K562 (cell line): ENCODE measurements around the gene SAE1. TPM values are rescaled to one million over a fixed set of nuclear protein-coding genes. Genes with fewer than 3 reads are reported as not detected.

Experiments
- ATAC-seq: fragments of 200-7000 bp; cut with Tn5 transposase; 3 replicates; pipeline ENCODE4 v1.9.1; 2020; ENCODE audit warnings: moderate library complexity
- BruUV-seq: library from RNA; stranded (reverse); fragments of 400-500 nt; replicated peaks from 2 replicates; lab custom pipeline; 2021; lab: Mats Ljungman, UMichigan
- CTCF ChIA-PET: fragments of 300-600 bp; formaldehyde crosslinking; extraction: SDS; loops from one replicate; lab custom pipeline; 2021; ENCODE audit warnings: low intra/inter-chr PET ratio; lab: Yijun Ruan, JAX
- POLR2A ChIA-PET: fragments of 300-600, 350-650 bp; sonication (Branson Sonifier 250); formaldehyde crosslinking; extraction: SDS; loops from one replicate; lab custom pipeline; 2021; ENCODE audit warnings: antibody characterized with exemption, inconsistent platforms; lab: Yijun Ruan, JAX
- DNase-seq, 4 experiments: peaks; one replicate each; pipeline versions ENCODE4 v3.0.0 to v3.0.0-alpha.2; 2011 to 2018; ENCODE audit warnings: low spot score in 3 of 4, mixed read lengths in 3 of 4; ENCODE audit errors: extremely low read depth in 1 of 4
- FAIRE-seq: peaks from 2 replicates; lab custom pipeline; 2011; peaks lifted over from hg19 to GRCh38; lab: Jason Lieb, UNC
- H2AFZ ChIP-seq: 2 replicates; pipeline ENCODE4 v1.6.0; 2011; ENCODE audit warnings: low read depth, low read length, control low read depth, inconsistent platforms
- H3K27ac ChIP-seq: fragments of 200-600 bp; 3 replicates; pipeline ENCODE4 v1.8.0; 2011; ENCODE audit warnings: low read depth, mild to moderate bottlenecking, control low read depth, inconsistent platforms, low read length, moderate library complexity, mixed read lengths; ENCODE audit errors: extremely low read depth
- H3K27me3 ChIP-seq, 2 experiments: fragments of 300-600 bp in 1 of 2; 2 replicates in 1 of 2; 3 replicates in 1 of 2; pipeline versions ENCODE4 v1.6.0 to v1.8.0; 2011; ENCODE audit warnings: inconsistent platforms in 2 of 2, low read length in 2 of 2, mild to moderate bottlenecking in 1 of 2, mixed read lengths in 1 of 2, moderate library complexity in 1 of 2; ENCODE audit not compliant: control insufficient read depth in 2 of 2, insufficient read depth in 2 of 2
- H3K36me3 ChIP-seq: fragments of 300-600 bp; 3 replicates; pipeline ENCODE4 v1.8.0; 2011; ENCODE audit warnings: mild to moderate bottlenecking, low read length, inconsistent platforms; ENCODE audit not compliant: control insufficient read depth, insufficient read depth
- H3K4me1 ChIP-seq, 2 experiments: fragments of 200-600 bp in 1 of 2; replicated peaks in 1 of 2; 2 replicates in 1 of 2; 3 replicates in 1 of 2; pipeline versions ENCODE4 v1.5.1 to v1.8.0; 2011; ENCODE audit warnings: inconsistent platforms in 2 of 2, low read length in 2 of 2, mild to moderate bottlenecking in 1 of 2, mixed read lengths in 1 of 2, moderate library complexity in 1 of 2; ENCODE audit not compliant: control insufficient read depth in 2 of 2, insufficient read depth in 2 of 2
- H3K4me2 ChIP-seq: 2 replicates; pipeline ENCODE4 v1.6.1; 2011; ENCODE audit warnings: low read length, control low read depth, inconsistent platforms, mixed read lengths; ENCODE audit not compliant: insufficient read depth
- H3K4me3 ChIP-seq: fragments of 200-600 bp; sonication (generic), shearing (Covaris generic); 2 replicates; pipeline ENCODE4 v1.5.1; 2016; ENCODE audit warnings: control low read depth, inconsistent platforms
- H3K79me2 ChIP-seq: fragments of 200-600 bp; 3 replicates; pipeline ENCODE4 v1.8.0; 2011; ENCODE audit warnings: low read length, inconsistent platforms; ENCODE audit not compliant: control insufficient read depth, insufficient read depth
- H3K9ac ChIP-seq, 2 experiments: 2 replicates each; pipeline versions ENCODE4 v1.6.0 to v1.6.1; 2011; ENCODE audit warnings: low read depth in 2 of 2, low read length in 2 of 2, control low read depth in 1 of 2, inconsistent platforms in 1 of 2, mild to moderate bottlenecking in 1 of 2, mixed read lengths in 1 of 2; ENCODE audit not compliant: insufficient read depth in 1 of 2
- H3K9me1 ChIP-seq: one replicate; pipeline ENCODE4 v1.6.0; 2011; ENCODE audit warnings: inconsistent platforms, mild to moderate bottlenecking, low read length, moderate library complexity; ENCODE audit not compliant: control insufficient read depth, insufficient read depth
- H3K9me3 ChIP-seq: replicated peaks from 2 replicates; pipeline ENCODE4 v1.5.1; 2011; ENCODE audit warnings: low read depth, low read length, inconsistent platforms; ENCODE audit not compliant: control insufficient read depth, insufficient read depth
- H4K20me1 ChIP-seq: replicated peaks from 2 replicates; pipeline ENCODE4 v1.6.1; 2011; ENCODE audit warnings: low read length, inconsistent platforms, mixed read lengths; ENCODE audit not compliant: control insufficient read depth, insufficient read depth
- CC2D1A ChIP-seq: fragments of 450-650 bp; IDR thresholded peaks from 2 replicates; pipeline ENCODE4 v1.6.1; 2017; ENCODE audit warnings: mild to moderate bottlenecking
- CTCF ChIP-seq, 3 experiments: IDR thresholded peaks in 2 of 3; conservative IDR thresholded peaks in 1 of 3; 2 replicates each; pipeline ENCODE4 v1.5.1; 2011 to 2012; ENCODE audit warnings: low read length in 3 of 3, mild to moderate bottlenecking in 3 of 3, control low read depth in 2 of 3, improper control_type of control experiment in 1 of 3, inconsistent platforms in 1 of 3, low read depth in 1 of 3, mixed read lengths in 1 of 3, moderate library complexity in 1 of 3; ENCODE audit not compliant: insufficient read depth in 2 of 3
- NONO ChIP-seq, 2 experiments: fragments of 200-400 bp in 1 of 2; fragments of 450-650 bp in 1 of 2; formaldehyde crosslinking in 1 of 2; IDR thresholded peaks; 2 replicates each; pipeline ENCODE4 v1.6.1; 2017; ENCODE audit warnings: low read depth in 2 of 2, mild to moderate bottlenecking in 2 of 2, moderate library complexity in 2 of 2, low read length in 1 of 2
- PHB2 ChIP-seq: fragments of 450-650 bp; IDR thresholded peaks from 2 replicates; pipeline ENCODE4 v1.6.1; 2017; ENCODE audit warnings: low read depth
- PRMT5 ChIP-seq: sonication (generic); formaldehyde crosslinking; IDR thresholded peaks from 2 replicates; pipeline ENCODE4 v1.5.0; 2020; ENCODE audit warnings: missing genetic modification reagents
- PTBP1 ChIP-seq: fragments of 200-400 bp; formaldehyde crosslinking; IDR thresholded peaks from 2 replicates; pipeline ENCODE4 v1.6.1; 2017; ENCODE audit warnings: low read depth, low read length
- RBM25 ChIP-seq: fragments of 200-400 bp; formaldehyde crosslinking; IDR thresholded peaks from 2 replicates; pipeline ENCODE4 v1.6.1; 2018; ENCODE audit warnings: low read length, low read depth, moderate library complexity; ENCODE audit not compliant: severe bottlenecking
- TCF7 ChIP-seq: sonication (generic); IDR thresholded peaks from 2 replicates; pipeline ENCODE4 v1.6.1; 2016; ENCODE audit warnings: antibody characterized with exemption, borderline replicate concordance
- WGBS: fragments of 100-300 bp; shearing (Covaris generic); methylation state at CpG from one replicate; pipeline ENCODE4 v1.1.6; 2016; ENCODE audit warnings: low coverage, mixed read lengths; ENCODE audit not compliant: insufficient coverage; ENCODE audit errors: missing lambda C conversion rate; 5-methylcytosine and 5-hydroxymethylcytosine counted together
- in situ Hi-C: fragments of 300-500 bp; cut with MboI; formaldehyde crosslinking; loops from 4 replicates; pipeline ENCODE4 v1.15.0; 2018; ENCODE audit warnings: inconsistent platforms, mixed read lengths
- intact Hi-C: fragments of 100-400 bp; cut with micrococcal nuclease; formaldehyde crosslinking; loops from 2 replicates; pipeline ENCODE4 v1.14.2; 2022
- polyA plus RNA-seq, 8 experiments: library from polyadenylated mRNA; depleted of rRNA in 4 of 8; stranded (reverse) in 5 of 8; unstranded in 3 of 8; fragments of >200 nt; fragmentation: Nextera tagmentation in 2 of 8; fragmentation: Illumina TruSeq in 1 of 8; extraction: Ambion mirVana in 2 of 8; extraction: Trizol in 1 of 8; gene quantifications; 2 replicates each; pipeline versions ENCODE4 v1.2.1 to v1.2.3, GENCODE V29; 2011 to 2014; ENCODE audit warnings: inconsistent platforms in 1 of 8, missing spikeins in 1 of 8
- total RNA-seq, 7 experiments: library from RNA; depleted of rRNA in 6 of 7; stranded (reverse); fragments of >200 nt in 6 of 7; fragmentation: Illumina TruSeq in 2 of 7; extraction: Trizol in 2 of 7; gene quantifications; 2 replicates each; pipeline versions ENCODE4 v1.2.1 to v1.2.3, GENCODE V29; 2011 to 2021; ENCODE audit warnings: low replicate concordance in 1 of 7
- TF ChIP-seq, protein P1 (sequence below), 2 experiments: fragments of 250-450 bp in 1 of 2; fragments of 450-650 bp in 1 of 2; sonication (Bioruptor Pico) in 1 of 2; IDR thresholded peaks; 2 replicates each; pipeline versions ENCODE4 v1.6.1 to v1.8.0; 2016 to 2021; ENCODE audit warnings: mild to moderate bottlenecking in 2 of 2, moderate library complexity in 2 of 2, missing compliant biosample characterization in 1 of 2, missing genetic modification characterization in 1 of 2

Gene SAE1
- total and polyA plus RNA-seq, 9 of the 15 experiments (the other 6 are each of a cell fraction or from before 2014, with no cell fraction given) = 82.8 to 299 (median 217) TPM

GRCh38 chr19:47152632-47153031 is 22.0 kb downstream of the SAE1 start:
- TF ChIP-seq CTCF (IDR thresholded peaks at IDR 0.05 in 2 of 3, conservative IDR thresholded peaks at IDR 0.05 in 1 of 3; ENCODE audit: insufficient read depth in 2 of 3, low read depth in 1 of 3, low read length in 3 of 3) (no peak), PRMT5 (no peak), RBM25 (no peak), TCF7 (no peak), NONO (IDR thresholded peaks at IDR 0.05; ENCODE audit: low read depth in 2 of 2, low read length in 1 of 2) (no peak), PHB2 (no peak), CC2D1A (no peak), PTBP1 (no peak)
- TF ChIP-seq, protein P1, sequence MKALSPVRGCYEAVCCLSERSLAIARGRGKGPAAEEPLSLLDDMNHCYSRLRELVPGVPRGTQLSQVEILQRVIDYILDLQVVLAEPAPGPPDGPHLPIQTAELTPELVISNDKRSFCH (CRISPR knock-in tag; IDR thresholded peaks at IDR 0.05) = no peak
- TF ChIP-seq, protein P1 (tag; IDR thresholded peaks at IDR 0.05) = no peak
- Histone ChIP-seq H3K9me1 (no peaks in the 10 kb centered on the region), H3K4me2 (no peak overlapping the region), H3K79me2 (peaks cover 56% of the 10 kb centered on the region), H3K4me3 (no peak overlapping the region), H4K20me1 (no peaks in the 10 kb centered on the region; the same call in 1 of the 2 replicates), H3K27ac (no peak overlapping the region), H3K36me3 (peaks cover 93% of the 10 kb centered on the region), H2AFZ (no peak overlapping the region), H3K27me3 (no peaks in the 10 kb centered on the region), H3K4me1 (peaks cover 2 to 13% of the 10 kb centered on the region in 2 experiments; a peak in 4 of 5 replicates), H3K9me3 (no peaks in the 10 kb centered on the region), H3K9ac (no peak overlapping the region)
- 91% methylated on average over 2 of the region's 2 CpGs for WGBS
- in situ Hi-C loops (loop anchor here (5.0 to 10.0 kb wide), 2 partner anchors 95 to 262 kb away; partner anchors contain the start of gene MEIS3), intact Hi-C loops (loop anchor here (5.0 kb wide), 2 partner anchors 75 to 90 kb away; no protein-coding TSS in a partner anchor)
- no peak for DNase-seq
- no peak for FAIRE-seq
- POLR2A ChIA-PET = no interaction called here
- CTCF ChIA-PET = no interaction called here
- no TSS peak for BruUV-seq
- ATAC-seq = no peak
